ENCODE data around the gene FSTL3.

Gene FSTL3

DNA sequence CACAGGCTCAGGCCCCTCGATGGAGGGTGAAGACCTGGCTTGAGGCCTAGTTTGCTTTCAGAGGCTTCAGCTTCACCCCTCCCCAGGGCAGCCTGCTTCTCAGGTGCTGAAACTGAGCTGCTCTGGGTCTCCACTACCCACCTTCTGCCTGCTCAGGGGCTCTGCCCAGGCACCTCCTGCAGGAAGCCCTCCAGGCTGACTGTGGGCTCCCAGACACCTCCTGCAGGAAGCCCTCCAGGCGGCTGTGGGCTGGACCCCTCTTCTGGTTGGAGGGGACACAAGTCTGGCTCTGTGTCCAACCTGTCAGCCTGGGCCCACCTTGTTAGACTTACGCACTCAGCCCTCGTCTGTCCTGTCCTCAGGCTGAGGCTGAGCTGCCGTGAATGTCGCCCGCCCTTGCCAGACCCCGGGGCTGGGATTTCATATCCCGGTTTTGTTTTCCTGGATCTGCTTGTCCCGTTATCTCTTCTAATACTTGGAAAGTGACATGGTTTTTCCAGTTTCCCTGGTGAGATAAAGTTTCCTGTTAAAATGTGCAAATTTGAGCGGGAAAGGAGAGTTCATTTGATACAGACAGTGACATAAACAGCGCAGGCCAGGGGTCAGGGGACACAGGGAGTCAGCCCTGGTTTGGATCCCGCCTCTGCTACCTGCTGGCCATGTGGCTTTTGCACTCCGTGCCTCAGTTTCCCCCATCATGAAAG lies 53.9 kb downstream of the FSTL3 start:
- TF ChIP-seq, protein P1, sequence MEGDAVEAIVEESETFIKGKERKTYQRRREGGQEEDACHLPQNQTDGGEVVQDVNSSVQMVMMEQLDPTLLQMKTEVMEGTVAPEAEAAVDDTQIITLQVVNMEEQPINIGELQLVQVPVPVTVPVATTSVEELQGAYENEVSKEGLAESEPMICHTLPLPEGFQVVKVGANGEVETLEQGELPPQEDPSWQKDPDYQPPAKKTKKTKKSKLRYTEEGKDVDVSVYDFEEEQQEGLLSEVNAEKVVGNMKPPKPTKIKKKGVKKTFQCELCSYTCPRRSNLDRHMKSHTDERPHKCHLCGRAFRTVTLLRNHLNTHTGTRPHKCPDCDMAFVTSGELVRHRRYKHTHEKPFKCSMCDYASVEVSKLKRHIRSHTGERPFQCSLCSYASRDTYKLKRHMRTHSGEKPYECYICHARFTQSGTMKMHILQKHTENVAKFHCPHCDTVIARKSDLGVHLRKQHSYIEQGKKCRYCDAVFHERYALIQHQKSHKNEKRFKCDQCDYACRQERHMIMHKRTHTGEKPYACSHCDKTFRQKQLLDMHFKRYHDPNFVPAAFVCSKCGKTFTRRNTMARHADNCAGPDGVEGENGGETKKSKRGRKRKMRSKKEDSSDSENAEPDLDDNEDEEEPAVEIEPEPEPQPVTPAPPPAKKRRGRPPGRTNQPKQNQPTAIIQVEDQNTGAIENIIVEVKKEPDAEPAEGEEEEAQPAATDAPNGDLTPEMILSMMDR (IDR thresholded peaks at IDR 0.05; ENCODE audit: extremely low read depth, missing control alignments) = no peak
- DNase-seq (ENCODE audit: low spot score) = no peak

GRCh38 chr19:731000-731399 lies 54.8 kb downstream of the FSTL3 start:
- TF ChIP-seq, protein P1 (IDR thresholded peaks at IDR 0.05; ENCODE audit: extremely low read depth, missing control alignments) = no peak
- no peak for DNase-seq (ENCODE audit: low spot score)

- no peak for DNase-seq (ENCODE audit: low spot score)
- TF ChIP-seq, protein P1 (IDR thresholded peaks at IDR 0.05; ENCODE audit: extremely low read depth, missing control alignments) = no peak
Measured at GRCh38 chr19:732148-733069, 56.2 kb downstream of the FSTL3 start.

All from GM20000 (cell line).